CD4-positive, alpha-beta T cell (primary cell): ENCODE measurements around the gene TRPC4AP. TPM values are rescaled to one million over a fixed set of nuclear protein-coding genes. Genes with fewer than 3 reads are reported as not detected.

Experiments
- ATAC-seq: fragments of 200-7000 bp; cut with Tn5 transposase; one replicate; pipeline ENCODE4 v1.10.0; 2022; ENCODE audit warnings: mild to moderate bottlenecking; ENCODE audit not compliant: poor library complexity
- CTCF ChIA-PET: fragments of 350-600 bp; sonication (Branson Sonifier 250); formaldehyde crosslinking; loops from one replicate; lab custom pipeline; 2021; ENCODE audit warnings: antibody characterized with exemption, inconsistent platforms; lab: Charles Lee
- POLR2A ChIA-PET: fragments of 350-600 bp; sonication (Branson Sonifier 250); formaldehyde crosslinking; loops from one replicate; lab custom pipeline; 2021; ENCODE audit warnings: antibody characterized with exemption, inconsistent platforms; lab: Charles Lee
- DNase-seq, 14 experiments: peaks; one replicate each; pipeline ENCODE4 v3.0.0-alpha.2; 2013 to 2020; ENCODE audit warnings: mixed read lengths in 2 of 14
- H3K27ac ChIP-seq, 2 donors: one replicate each; pipeline versions ENCODE4 v1.5.1 to v1.7.0; 2013; ENCODE audit warnings: low read length in 2 of 2, low read depth in 1 of 2, mild to moderate bottlenecking in 1 of 2
- H3K27me3 ChIP-seq, 2 experiments: 1 replicate in 1 of 2; 2 replicates in 1 of 2; pipeline versions ENCODE4 v1.6.1 to v1.7.0; 2013; ENCODE audit warnings: low read length in 2 of 2, control low read depth in 1 of 2, mild to moderate bottlenecking in 1 of 2, moderate library complexity in 1 of 2; ENCODE audit not compliant: insufficient read depth in 2 of 2, control insufficient read depth in 1 of 2
- H3K36me3 ChIP-seq: one replicate; pipeline ENCODE4 v1.6.1; 2013; ENCODE audit warnings: low read length, control low read depth; ENCODE audit not compliant: insufficient read depth
- H3K4me1 ChIP-seq: one replicate; pipeline ENCODE4 v1.6.1; 2013; ENCODE audit warnings: low read length, control low read depth; ENCODE audit not compliant: insufficient read depth
- H3K4me3 ChIP-seq: one replicate; pipeline ENCODE4 v1.5.1; 2013; ENCODE audit warnings: mild to moderate bottlenecking, low read length, moderate library complexity
- H3K9me3 ChIP-seq, 2 experiments: 1 replicate in 1 of 2; 2 replicates in 1 of 2; pipeline versions ENCODE4 v1.6.1 to v1.7.0; 2013; ENCODE audit warnings: low read length in 2 of 2, mild to moderate bottlenecking in 2 of 2, control low read depth in 1 of 2, moderate library complexity in 1 of 2; ENCODE audit not compliant: control insufficient read depth in 1 of 2, insufficient read depth in 1 of 2
- H3K27ac Mint-ChIP-seq: one replicate; pipeline ENCODE4 v1.8.0; 2020; ENCODE audit warnings: mixed read lengths
- H3K27me3 Mint-ChIP-seq: one replicate; pipeline ENCODE4 v1.8.0; 2021; ENCODE audit warnings: mixed read lengths
- H3K36me3 Mint-ChIP-seq: one replicate; pipeline ENCODE4 v1.8.0; 2021; ENCODE audit warnings: low read depth, mixed read lengths
- H3K4me1 Mint-ChIP-seq: one replicate; pipeline ENCODE4 v1.8.0; 2021; ENCODE audit warnings: low read depth, mixed read lengths
- H3K4me3 Mint-ChIP-seq: one replicate; pipeline ENCODE4 v1.8.0; 2020; ENCODE audit warnings: mild to moderate bottlenecking, mixed read lengths
- H3K9me3 Mint-ChIP-seq: one replicate; pipeline ENCODE4 v1.8.0; 2020; ENCODE audit warnings: mixed read lengths
- intact Hi-C, 2 experiments: fragments of 100-400 bp; cut with DNase I in 1 of 2; cut with micrococcal nuclease in 1 of 2; formaldehyde crosslinking; loops; one replicate each; pipeline versions ENCODE4 v1.15.1 to v1.9.0; 2023 to 2025; cut with DNase I, micrococcal nuclease
- total RNA-seq, 174 experiments: library from RNA in 2 of 174; stranded (reverse) in 2 of 174; gene quantifications; one replicate each; pipeline ENCODE4 v1.2.3 and lab custom pipeline; 2021 to 2026
- TF ChIP-seq, protein P1 (sequence below): fragments of 200-600 bp; IDR thresholded peaks from one replicate; pipeline ENCODE4 v1.8.0; 2022; ENCODE audit warnings: antibody characterized with exemption, mild to moderate bottlenecking

TRPC4AP gene
- total RNA-seq, 2 experiments from 2014 or later = 56.3 to 60.6 TPM

DNA sequence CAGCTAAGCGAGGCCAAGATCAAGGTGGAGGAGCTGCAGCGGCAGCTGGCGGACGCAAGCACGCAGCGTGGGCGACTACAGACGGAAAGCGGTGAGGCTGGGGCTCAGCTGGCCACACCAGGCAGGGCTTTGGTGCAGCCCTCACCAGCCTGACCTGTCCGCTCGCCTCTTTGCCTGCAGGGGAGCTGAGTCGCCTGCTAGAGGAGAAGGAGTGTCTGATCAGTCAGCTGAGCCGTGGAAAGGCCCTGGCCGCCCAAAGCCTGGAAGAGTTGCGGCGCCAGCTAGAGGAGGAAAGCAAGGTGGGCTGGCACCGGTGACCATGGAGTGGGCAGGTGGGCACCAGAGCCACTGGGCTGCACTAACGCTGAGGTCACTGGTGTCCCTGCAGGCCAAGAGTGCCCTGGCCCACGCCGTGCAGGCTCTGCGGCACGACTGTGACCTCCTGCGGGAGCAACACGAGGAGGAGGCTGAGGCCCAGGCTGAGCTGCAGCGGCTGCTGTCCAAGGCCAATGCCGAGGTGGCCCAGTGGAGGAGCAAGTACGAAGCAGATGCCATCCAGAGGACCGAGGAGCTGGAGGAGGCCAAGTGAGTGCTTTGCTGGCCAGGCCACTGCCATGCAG, 94.2 kb downstream of the TRPC4AP start:
- CTCF ChIA-PET = no interaction called here
- no peak for DNase-seq
- intact Hi-C loops = no loop called here
- H3K4me1 Mint-ChIP-seq = no peaks in the 10 kb centered on the region
- H3K4me1 ChIP-seq = no peaks in the 10 kb centered on the region
- no peaks in the 10 kb centered on the region for H3K27me3 ChIP-seq
- H3K36me3 ChIP-seq = peaks cover 76% of the 10 kb centered on the region
- H3K27ac ChIP-seq = no peak overlapping the region
- no peak overlapping the region for H3K4me3 ChIP-seq
- POLR2A ChIA-PET = no interaction called here
- TF ChIP-seq, protein P1, sequence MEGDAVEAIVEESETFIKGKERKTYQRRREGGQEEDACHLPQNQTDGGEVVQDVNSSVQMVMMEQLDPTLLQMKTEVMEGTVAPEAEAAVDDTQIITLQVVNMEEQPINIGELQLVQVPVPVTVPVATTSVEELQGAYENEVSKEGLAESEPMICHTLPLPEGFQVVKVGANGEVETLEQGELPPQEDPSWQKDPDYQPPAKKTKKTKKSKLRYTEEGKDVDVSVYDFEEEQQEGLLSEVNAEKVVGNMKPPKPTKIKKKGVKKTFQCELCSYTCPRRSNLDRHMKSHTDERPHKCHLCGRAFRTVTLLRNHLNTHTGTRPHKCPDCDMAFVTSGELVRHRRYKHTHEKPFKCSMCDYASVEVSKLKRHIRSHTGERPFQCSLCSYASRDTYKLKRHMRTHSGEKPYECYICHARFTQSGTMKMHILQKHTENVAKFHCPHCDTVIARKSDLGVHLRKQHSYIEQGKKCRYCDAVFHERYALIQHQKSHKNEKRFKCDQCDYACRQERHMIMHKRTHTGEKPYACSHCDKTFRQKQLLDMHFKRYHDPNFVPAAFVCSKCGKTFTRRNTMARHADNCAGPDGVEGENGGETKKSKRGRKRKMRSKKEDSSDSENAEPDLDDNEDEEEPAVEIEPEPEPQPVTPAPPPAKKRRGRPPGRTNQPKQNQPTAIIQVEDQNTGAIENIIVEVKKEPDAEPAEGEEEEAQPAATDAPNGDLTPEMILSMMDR = no peak
- no peaks in the 10 kb centered on the region for H3K9me3 ChIP-seq
- no peak for ATAC-seq
- H3K27ac Mint-ChIP-seq = no peak overlapping the region
- H3K9me3 Mint-ChIP-seq = no peaks in the 10 kb centered on the region
- peaks cover 58% of the 10 kb centered on the region for H3K36me3 Mint-ChIP-seq
- no peaks in the 10 kb centered on the region for H3K27me3 Mint-ChIP-seq
- H3K4me3 Mint-ChIP-seq = no peak overlapping the region

DNA sequence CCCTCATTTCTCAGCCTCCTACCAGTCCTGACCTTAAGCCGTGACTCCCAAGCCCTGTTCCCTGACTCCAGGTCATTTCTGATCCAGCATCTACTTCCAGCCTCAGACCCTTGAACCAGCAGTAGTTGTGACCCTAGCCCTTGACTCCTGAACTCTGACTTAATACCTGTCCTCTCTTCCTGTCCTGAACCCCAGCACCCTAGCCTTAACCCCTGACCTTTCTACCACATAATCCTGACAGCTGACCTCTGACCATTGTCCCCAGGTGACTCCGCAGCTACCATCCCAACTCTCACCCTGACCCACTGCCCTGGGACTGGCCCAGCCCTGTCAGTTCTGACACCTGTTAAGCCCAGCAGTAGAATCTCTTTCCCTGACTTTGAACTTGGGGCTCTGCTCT, 94.8 kb downstream of the TRPC4AP start:
- H3K36me3 ChIP-seq = peaks cover 70% of the 10 kb centered on the region
- CTCF ChIA-PET = no interaction called here

DNA sequence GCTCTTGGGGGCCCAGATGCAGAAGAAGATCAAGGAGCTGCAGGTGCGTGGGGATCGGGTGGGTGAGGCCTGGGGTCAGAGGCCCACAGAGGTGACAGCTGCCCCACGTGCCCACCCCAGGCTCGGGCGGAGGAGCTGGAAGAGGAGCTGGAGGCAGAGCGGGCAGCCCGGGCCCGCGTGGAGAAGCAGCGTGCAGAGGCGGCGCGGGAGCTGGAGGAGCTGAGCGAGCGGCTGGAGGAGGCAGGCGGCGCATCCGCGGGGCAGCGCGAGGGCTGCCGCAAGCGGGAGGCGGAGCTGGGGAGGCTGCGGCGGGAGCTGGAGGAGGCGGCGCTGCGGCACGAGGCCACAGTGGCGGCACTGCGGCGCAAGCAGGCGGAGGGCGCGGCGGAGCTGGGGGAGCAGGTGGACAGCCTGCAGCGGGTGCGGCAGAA, 95.5 kb downstream of the TRPC4AP start:
- Mint-ChIP-seq H3K9me3 (no peaks in the 10 kb centered on the region), H3K27me3 (no peaks in the 10 kb centered on the region), H3K4me3 (no peak overlapping the region), H3K27ac (no peak overlapping the region), H3K4me1 (no peaks in the 10 kb centered on the region), H3K36me3 (peaks cover 54% of the 10 kb centered on the region)
- POLR2A ChIA-PET = no interaction called here
- no peaks in the 10 kb centered on the region for H3K4me1 ChIP-seq
- CTCF ChIA-PET = no interaction called here
- H3K27me3 ChIP-seq = no peaks in the 10 kb centered on the region
- H3K9me3 ChIP-seq = no peaks in the 10 kb centered on the region
- no peak overlapping the region for H3K4me3 ChIP-seq
- TF ChIP-seq, protein P1 = no peak
- DNase-seq (peak in 2 of 14 experiments; percentile 8 to 24), ATAC-seq (peak; percentile 56)
- peaks cover 64% of the 10 kb centered on the region for H3K36me3 ChIP-seq
- intact Hi-C loops = no loop called here
- H3K27ac ChIP-seq = no peak overlapping the region

More for the DNA sequence above, 94.8 kb downstream of the TRPC4AP start:
- Histone ChIP-seq H3K27me3 (no peaks in the 10 kb centered on the region), H3K4me3 (no peak overlapping the region), H3K4me1 (no peaks in the 10 kb centered on the region), H3K27ac (no peak overlapping the region), H3K9me3 (no peaks in the 10 kb centered on the region)
- no peak for ATAC-seq
- no peaks in the 10 kb centered on the region for H3K9me3 Mint-ChIP-seq
- intact Hi-C loops = no loop called here
- POLR2A ChIA-PET = no interaction called here
- no peaks in the 10 kb centered on the region for H3K27me3 Mint-ChIP-seq
- H3K36me3 Mint-ChIP-seq = peaks cover 58% of the 10 kb centered on the region
- DNase-seq = no peak
- no peak overlapping the region for H3K27ac Mint-ChIP-seq
- TF ChIP-seq, protein P1 = no peak
- H3K4me1 Mint-ChIP-seq = no peaks in the 10 kb centered on the region
- H3K4me3 Mint-ChIP-seq = no peak overlapping the region
